ENCODE results near the gene SIRT5. TPM values are rescaled to one million over a fixed set of nuclear protein-coding genes. Genes with fewer than 3 reads are reported as not detected.

SIRT5 gene
- total RNA-seq, 2 donors from 2014 or later, result 12.1 to 19.0 TPM

DNA sequence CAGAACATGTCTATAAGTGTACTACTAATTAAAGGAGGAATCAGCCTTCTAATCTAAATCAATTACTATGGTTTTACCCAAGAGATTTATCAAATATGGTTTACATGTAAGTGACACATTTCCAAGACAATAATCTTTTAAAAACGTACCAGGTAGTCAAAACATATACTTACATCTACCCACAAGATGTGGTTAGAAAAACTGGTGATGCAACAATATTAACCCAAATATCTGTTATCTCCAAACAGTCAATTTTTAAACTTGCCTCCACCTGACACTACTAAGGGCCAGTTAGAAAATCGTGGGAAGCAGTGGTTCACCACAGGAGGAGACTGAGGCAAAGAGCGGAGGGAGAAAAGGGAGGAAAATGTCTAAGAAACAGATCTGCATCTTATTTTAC, 68.7 kb downstream of the SIRT5 start:
- 98% methylated on average over 3 of the region's 3 CpGs; no CpG with 5 or more reads in 1 of the 2 experiments for WGBS, 2 experiments (ENCODE audit: insufficient coverage in 1 of 2, insufficient read length in 1 of 2)
- H3K9me3 ChIP-seq (ENCODE audit: control insufficient read depth, low read length), result no peaks in the 10 kb centered on the region
- no peak overlapping the region for H3K4me3 ChIP-seq (ENCODE audit: low read length)
- Mint-ChIP-seq H3K9me3 (no peaks in the 10 kb centered on the region), H3K27me3 (ENCODE audit: insufficient read depth) (no peaks in the 10 kb centered on the region), H3K36me3 (ENCODE audit: low read depth) (peaks cover 29% of the 10 kb centered on the region), H3K27ac (no peak overlapping the region), H3K4me3 (no peak overlapping the region), H3K4me1 (no peaks in the 10 kb centered on the region)
- no peaks in the 10 kb centered on the region for H3K27me3 ChIP-seq (ENCODE audit: control insufficient read depth, insufficient read depth, low read length, poor library complexity, severe bottlenecking)
- no peaks in the 10 kb centered on the region for H3K4me1 ChIP-seq (ENCODE audit: control insufficient read depth, insufficient read depth, low read length)
- H3K9ac ChIP-seq (ENCODE audit: extremely low read depth, low read length, poor library complexity, severe bottlenecking), result no peak overlapping the region
- DNase-seq, result no peak
- no peak overlapping the region for H3K27ac ChIP-seq (ENCODE audit: low read depth, low read length)
- H3K36me3 ChIP-seq (ENCODE audit: control insufficient read depth, insufficient read depth, low read length), result peaks cover 68% of the 10 kb centered on the region
- TF ChIP-seq, protein P1, sequence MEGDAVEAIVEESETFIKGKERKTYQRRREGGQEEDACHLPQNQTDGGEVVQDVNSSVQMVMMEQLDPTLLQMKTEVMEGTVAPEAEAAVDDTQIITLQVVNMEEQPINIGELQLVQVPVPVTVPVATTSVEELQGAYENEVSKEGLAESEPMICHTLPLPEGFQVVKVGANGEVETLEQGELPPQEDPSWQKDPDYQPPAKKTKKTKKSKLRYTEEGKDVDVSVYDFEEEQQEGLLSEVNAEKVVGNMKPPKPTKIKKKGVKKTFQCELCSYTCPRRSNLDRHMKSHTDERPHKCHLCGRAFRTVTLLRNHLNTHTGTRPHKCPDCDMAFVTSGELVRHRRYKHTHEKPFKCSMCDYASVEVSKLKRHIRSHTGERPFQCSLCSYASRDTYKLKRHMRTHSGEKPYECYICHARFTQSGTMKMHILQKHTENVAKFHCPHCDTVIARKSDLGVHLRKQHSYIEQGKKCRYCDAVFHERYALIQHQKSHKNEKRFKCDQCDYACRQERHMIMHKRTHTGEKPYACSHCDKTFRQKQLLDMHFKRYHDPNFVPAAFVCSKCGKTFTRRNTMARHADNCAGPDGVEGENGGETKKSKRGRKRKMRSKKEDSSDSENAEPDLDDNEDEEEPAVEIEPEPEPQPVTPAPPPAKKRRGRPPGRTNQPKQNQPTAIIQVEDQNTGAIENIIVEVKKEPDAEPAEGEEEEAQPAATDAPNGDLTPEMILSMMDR (conservative IDR thresholded peaks at IDR 0.05), result no peak

DNA sequence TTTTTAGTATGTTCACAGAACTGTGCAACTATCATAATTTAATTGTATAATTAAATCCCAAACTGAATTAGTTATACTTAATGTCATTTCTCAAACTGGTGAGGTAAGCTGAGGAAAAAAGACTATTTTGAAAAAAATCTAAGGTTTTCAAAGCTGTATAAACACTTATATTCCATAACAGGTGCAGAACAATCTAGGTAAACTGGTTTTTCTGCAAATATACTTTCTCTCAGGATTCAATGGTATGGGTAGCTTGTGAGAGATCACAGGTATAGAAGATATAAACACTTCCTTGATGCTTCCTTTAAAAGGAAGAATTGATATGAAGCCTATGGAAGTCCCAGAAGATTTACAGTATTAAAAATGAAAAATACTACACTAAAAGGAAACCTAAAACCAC, 74.4 kb downstream of the SIRT5 start:
- H3K4me3 ChIP-seq (ENCODE audit: low read length), result no peak overlapping the region
- Mint-ChIP-seq H3K4me3 (no peak overlapping the region), H3K4me1 (no peaks in the 10 kb centered on the region), H3K27me3 (ENCODE audit: insufficient read depth) (no peaks in the 10 kb centered on the region), H3K27ac (no peak overlapping the region), H3K9me3 (no peaks in the 10 kb centered on the region), H3K36me3 (ENCODE audit: low read depth) (peaks cover 30% of the 10 kb centered on the region)
- DNase-seq, result no peak
- TF ChIP-seq, protein P1 (conservative IDR thresholded peaks at IDR 0.05), result no peak
- H3K36me3 ChIP-seq (ENCODE audit: control insufficient read depth, insufficient read depth, low read length), result peaks cover 69% of the 10 kb centered on the region
- H3K27me3 ChIP-seq (ENCODE audit: control insufficient read depth, insufficient read depth, low read length, poor library complexity, severe bottlenecking), result no peaks in the 10 kb centered on the region
- H3K4me1 ChIP-seq (ENCODE audit: control insufficient read depth, insufficient read depth, low read length), result no peaks in the 10 kb centered on the region
- no peaks in the 10 kb centered on the region for H3K9me3 ChIP-seq (ENCODE audit: control insufficient read depth, low read length)
- H3K27ac ChIP-seq (ENCODE audit: low read depth, low read length), result no peak overlapping the region
- no peak overlapping the region for H3K9ac ChIP-seq (ENCODE audit: extremely low read depth, low read length, poor library complexity, severe bottlenecking)

DNA sequence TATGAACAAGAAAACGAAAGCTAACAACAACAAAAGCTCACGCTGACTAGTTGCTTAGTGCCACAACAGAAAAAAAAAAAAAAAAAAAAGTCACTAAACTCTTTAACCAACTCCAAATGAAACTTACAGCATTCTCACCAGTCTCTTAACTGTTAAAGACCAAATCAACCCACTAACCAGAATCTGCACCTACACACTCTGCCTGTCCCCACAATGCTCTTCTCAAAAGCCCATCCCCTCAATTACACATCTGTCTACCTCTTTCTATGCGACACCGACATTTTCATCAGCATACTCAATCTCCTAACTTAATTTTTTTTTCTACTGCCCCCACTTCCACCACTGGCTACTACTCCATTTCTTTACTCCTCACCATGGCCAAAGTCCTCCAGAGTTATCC, 75.0 kb downstream of the SIRT5 start:
- Mint-ChIP-seq H3K4me3 (no peak overlapping the region), H3K27ac (no peak overlapping the region), H3K36me3 (ENCODE audit: low read depth) (peaks cover 30% of the 10 kb centered on the region), H3K9me3 (no peaks in the 10 kb centered on the region), H3K27me3 (ENCODE audit: insufficient read depth) (no peaks in the 10 kb centered on the region), H3K4me1 (no peaks in the 10 kb centered on the region)
- no peak for DNase-seq
- H3K4me1 ChIP-seq (ENCODE audit: control insufficient read depth, insufficient read depth, low read length), result no peaks in the 10 kb centered on the region
- no peak overlapping the region for H3K9ac ChIP-seq (ENCODE audit: extremely low read depth, low read length, poor library complexity, severe bottlenecking)
- H3K4me3 ChIP-seq (ENCODE audit: low read length), result no peak overlapping the region
- no peaks in the 10 kb centered on the region for H3K27me3 ChIP-seq (ENCODE audit: control insufficient read depth, insufficient read depth, low read length, poor library complexity, severe bottlenecking)
- WGBS, 2 experiments (ENCODE audit: insufficient coverage in 1 of 2, insufficient read length in 1 of 2), result 87 to 96% methylated on average over 2 to 4 of the region's 4 CpGs
- TF ChIP-seq, protein P1 (conservative IDR thresholded peaks at IDR 0.05), result no peak
- no peak overlapping the region for H3K27ac ChIP-seq (ENCODE audit: low read depth, low read length)
- peaks cover 64% of the 10 kb centered on the region for H3K36me3 ChIP-seq (ENCODE audit: control insufficient read depth, insufficient read depth, low read length)
- H3K9me3 ChIP-seq (ENCODE audit: control insufficient read depth, low read length), result no peaks in the 10 kb centered on the region
